SH-SY5Y (cell line): Measurements from ENCODE around the gene SLC4A8.

ENCODE experiments used
- GATA2 ChIP-seq: IDR thresholded peaks from 2 replicates; pipeline ENCODE4 v1.6.1; 2011; ENCODE audit warnings: mild to moderate bottlenecking, low read depth, low read length
- GATA3 ChIP-seq: IDR thresholded peaks from 2 replicates; pipeline ENCODE4 v1.6.1; 2011; ENCODE audit warnings: low read depth, mild to moderate bottlenecking, low read length, moderate library complexity

DNA sequence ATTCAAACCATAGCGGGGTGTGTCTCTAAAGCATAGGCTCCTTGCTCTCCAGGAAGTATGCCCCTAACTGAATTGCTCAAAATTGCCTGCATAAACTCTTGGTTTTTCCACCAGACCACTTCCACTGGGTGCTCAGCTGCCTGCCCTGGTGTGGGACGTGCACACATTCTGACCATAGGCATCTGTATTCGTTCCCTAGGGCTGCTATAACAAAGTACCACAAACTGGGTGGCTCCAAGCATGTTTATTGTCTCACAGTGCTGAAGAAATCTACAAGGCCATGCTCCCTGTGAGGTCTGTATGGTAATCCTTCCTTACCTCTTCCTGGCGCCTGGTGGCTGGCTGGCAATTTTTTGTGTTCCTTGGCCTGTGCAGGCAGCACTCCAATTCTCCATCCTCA, 17.0 kb upstream of the SLC4A8 start:
- no peak for TF ChIP-seq GATA2
- TF ChIP-seq GATA3, result no peak
